SK-N-SH (cell line): ENCODE data around the gene FBXO4.
"Not testable (repeated sequence)": the region's sequence is repeated elsewhere in the genome, so short reads cannot be mapped to it uniquely, and the experiment has no call there.

Experiments used
- CTCF ChIP-seq: fragments of 200-600 bp; sonication (generic); IDR thresholded peaks from 2 replicates; pipeline ENCODE4 v1.6.1; 2017; ENCODE audit warnings: antibody characterized with exemption, mild to moderate bottlenecking, moderate library complexity
- EP300 ChIP-seq, 2 experiments: IDR thresholded peaks; 2 replicates each; pipeline versions ENCODE4 v1.4.0 to v1.6.1; 2012; ENCODE audit warnings: borderline replicate concordance in 1 of 2, low read depth in 1 of 2, low read length in 1 of 2

GRCh38 chr5:41945332-41945955, 20.4 kb downstream of the FBXO4 start:
- not testable (repeated sequence) for TF ChIP-seq CTCF; EP300 (IDR thresholded peaks at IDR 0.05; ENCODE audit: borderline replicate concordance in 1 of 2, low read depth in 1 of 2, low read length in 1 of 2)
